IMR-90 (cell line): ENCODE results near the gene CAMTA1. TPM values are rescaled to one million over a fixed set of nuclear protein-coding genes. Genes with fewer than 3 reads are reported as not detected.

Experiments
- ATAC-seq: fragments of 200-7000 bp; cut with Tn5 transposase; 2 replicates; pipeline ENCODE4 v1.9.1; 2020; ENCODE audit warnings: low read depth, mild to moderate bottlenecking, moderate library complexity
- BruUV-seq: library from RNA; stranded (reverse); fragments of 400-500 nt; replicated peaks from 2 replicates; lab custom pipeline; 2021; lab: Mats Ljungman, UMichigan
- CTCF ChIA-PET: fragments of 300-600 bp; formaldehyde crosslinking; extraction: SDS; loops from one replicate; lab custom pipeline; 2021; ENCODE audit warnings: antibody characterized with exemption; lab: Yijun Ruan, JAX
- POLR2A ChIA-PET: fragments of 300-600 bp; sonication (Branson Sonifier 250); formaldehyde crosslinking; loops from one replicate; lab custom pipeline; 2022; ENCODE audit warnings: antibody characterized with exemption; ENCODE audit not compliant: unreplicated experiment; lab: Charles Lee
- DNase-seq: peaks from one replicate; pipeline ENCODE4 v3.0.0; 2013
- H2AFZ ChIP-seq: replicated peaks from 2 replicates; pipeline ENCODE3; 2013; ENCODE audit warnings: low read length, mild to moderate bottlenecking; ENCODE audit not compliant: poor library complexity
- H2AK5ac ChIP-seq: 2 replicates; pipeline ENCODE4 v1.6.1; 2013; ENCODE audit warnings: low read depth, low read length, inconsistent platforms
- H2AK9ac ChIP-seq: replicated peaks from 2 replicates; pipeline ENCODE3; 2013; ENCODE audit warnings: mild to moderate bottlenecking, low read depth, low read length, moderate library complexity; ENCODE audit not compliant: poor library complexity
- H2BK120ac ChIP-seq: 2 replicates; pipeline ENCODE4 v1.6.1; 2013; ENCODE audit warnings: low read depth, low read length, inconsistent platforms
- H2BK15ac ChIP-seq: 3 replicates; pipeline ENCODE4 v1.6.1; 2013; ENCODE audit warnings: low read depth, low read length, inconsistent platforms
- H2BK20ac ChIP-seq: 2 replicates; pipeline ENCODE4 v1.6.1; 2013; ENCODE audit warnings: low read depth, mild to moderate bottlenecking, inconsistent platforms, low read length, moderate library complexity
- H2BK5ac ChIP-seq: 2 replicates; pipeline ENCODE4 v1.6.1; 2013; ENCODE audit warnings: mild to moderate bottlenecking, low read depth, low read length, inconsistent platforms; ENCODE audit not compliant: poor library complexity, severe bottlenecking
- H3K14ac ChIP-seq: replicated peaks from 2 replicates; pipeline ENCODE4 v1.6.1; 2013; ENCODE audit warnings: low read depth, low read length, inconsistent platforms
- H3K18ac ChIP-seq: 2 replicates; pipeline ENCODE4 v1.6.1; 2013; ENCODE audit warnings: low read depth, low read length, control low read depth
- H3K23ac ChIP-seq: 2 replicates; pipeline ENCODE4 v1.6.1; 2013; ENCODE audit warnings: low read depth, low read length, inconsistent platforms
- H3K27ac ChIP-seq: 2 replicates; pipeline ENCODE4 v1.5.1; 2013; ENCODE audit warnings: mild to moderate bottlenecking, control low read depth, low read length; ENCODE audit not compliant: insufficient read depth
- H3K27me3 ChIP-seq: 2 replicates; pipeline ENCODE4 v1.6.1; 2013; ENCODE audit warnings: low read length; ENCODE audit not compliant: control insufficient read depth, insufficient read depth
- H3K36me3 ChIP-seq: 2 replicates; pipeline ENCODE4 v1.6.1; 2013; ENCODE audit warnings: low read length, mixed read lengths; ENCODE audit not compliant: control insufficient read depth, insufficient read depth
- H3K4ac ChIP-seq: 2 replicates; pipeline ENCODE4 v1.6.1; 2013; ENCODE audit warnings: low read depth, low read length, inconsistent platforms
- H3K4me1 ChIP-seq: 2 replicates; pipeline ENCODE4 v1.6.1; 2013; ENCODE audit warnings: low read length, mixed read lengths; ENCODE audit not compliant: control insufficient read depth, insufficient read depth
- H3K4me2 ChIP-seq: 2 replicates; pipeline ENCODE4 v1.6.1; 2013; ENCODE audit warnings: low read depth, mild to moderate bottlenecking, control low read depth, low read length, moderate library complexity
- H3K4me3 ChIP-seq: 2 replicates; pipeline ENCODE4 v1.5.1; 2013; ENCODE audit warnings: low read depth, mild to moderate bottlenecking, control low read depth, low read length, moderate library complexity; ENCODE audit not compliant: insufficient read depth
- H3K56ac ChIP-seq: 2 replicates; pipeline ENCODE4 v1.6.1; 2013; ENCODE audit warnings: low read length, inconsistent platforms; ENCODE audit not compliant: insufficient read depth; ENCODE audit errors: extremely low read depth
- H3K79me1 ChIP-seq, 2 experiments: 2 replicates each; pipeline ENCODE4 v1.6.1; 2013; ENCODE audit warnings: low read length in 2 of 2, inconsistent platforms in 1 of 2, low read depth in 1 of 2
- H3K9ac ChIP-seq: 2 replicates; pipeline ENCODE4 v1.6.1; 2013; ENCODE audit warnings: low read depth, low read length, control low read depth
- H3K9me1 ChIP-seq: 2 replicates; pipeline ENCODE4 v1.6.1; 2013; ENCODE audit warnings: low read length, inconsistent platforms; ENCODE audit not compliant: insufficient read depth
- H3K9me3 ChIP-seq: 2 replicates; pipeline ENCODE4 v1.6.1; 2013; ENCODE audit warnings: low read length; ENCODE audit not compliant: control insufficient read depth, insufficient read depth
- H4K20me1 ChIP-seq: 2 replicates; pipeline ENCODE4 v1.6.1; 2013; ENCODE audit warnings: low read length, inconsistent platforms; ENCODE audit not compliant: insufficient read depth
- H4K5ac ChIP-seq: 2 replicates; pipeline ENCODE4 v1.6.1; 2013; ENCODE audit warnings: mild to moderate bottlenecking, low read depth, low read length, control low read depth
- H4K8ac ChIP-seq, 2 experiments: 2 replicates each; pipeline ENCODE4 v1.6.1; 2013; ENCODE audit warnings: low read depth in 2 of 2, low read length in 2 of 2, control low read depth in 1 of 2, inconsistent platforms in 1 of 2
- H4K91ac ChIP-seq: 2 replicates; pipeline ENCODE4 v1.6.1; 2013; ENCODE audit warnings: low read depth, low read length, inconsistent platforms; ENCODE audit not compliant: insufficient read depth
- BHLHE40 ChIP-seq: fragments of 150-350 bp; IDR thresholded peaks from 2 replicates; pipeline ENCODE4 v1.6.1; 2016; ENCODE audit warnings: mild to moderate bottlenecking, low read depth, low read length
- CHD1 ChIP-seq: IDR thresholded peaks from 2 replicates; pipeline ENCODE4 v1.6.1; 2012; ENCODE audit warnings: low read depth, low read length, improper control_type of control experiment
- POLR2A ChIP-seq: IDR thresholded peaks from 2 replicates; pipeline ENCODE4 v1.6.1; 2012; ENCODE audit warnings: mild to moderate bottlenecking, low read depth, low read length
- RAD21 ChIP-seq: IDR thresholded peaks from 2 replicates; pipeline ENCODE4 v1.6.1; 2012; ENCODE audit warnings: low read length, improper control_type of control experiment
- WGBS, 2 experiments: methylation state at CpG; one replicate each; pipeline versions ENCODE4 v1.1.5 to v1.1.7; 2013; ENCODE audit warnings: missing lambda C conversion rate in 2 of 2; ENCODE audit not compliant: insufficient read length in 1 of 2; ENCODE audit errors: extremely low coverage in 2 of 2; 5-methylcytosine and 5-hydroxymethylcytosine counted together
- dilution Hi-C: fragments of 300-500 bp; cut with HindIII; formaldehyde crosslinking; loops from one replicate; pipeline ENCODE4 v1.14.3; 2018; ENCODE audit warnings: low sequenced_read_pairs; ENCODE audit not compliant: unreplicated experiment
- in situ Hi-C: fragments of 300-500 bp; cut with MboI; formaldehyde crosslinking; loops from 3 replicates; pipeline ENCODE4 v1.14.3; 2019; ENCODE audit warnings: low sequenced_read_pairs, inconsistent platforms, mixed read lengths
- intact Hi-C: fragments of 100-400 bp; cut with micrococcal nuclease; formaldehyde crosslinking; loops from 2 replicates; pipeline ENCODE4 v1.10.0; 2022
- polyA plus RNA-seq, 3 experiments: library from polyadenylated mRNA; depleted of rRNA; stranded (reverse); fragments of >200 nt; gene quantifications; 2 replicates each; pipeline ENCODE4 v1.2.3, GENCODE V29; 2012; ENCODE audit warnings: low replicate concordance in 1 of 3
- total RNA-seq: library from RNA; depleted of rRNA; stranded (reverse); fragments of >200 nt; gene quantifications from 2 replicates; pipeline ENCODE4 v1.2.3, GENCODE V29; 2012
- TF ChIP-seq, protein P1 (sequence below): conservative IDR thresholded peaks from 2 replicates; pipeline ENCODE4 v1.5.1; 2012; ENCODE audit warnings: mild to moderate bottlenecking, low read depth, low read length, improper control_type of control experiment

Gene CAMTA1
- total and polyA plus RNA-seq, 2 of the 4 experiments (the other 2 are of a cell fraction) = 35.5 to 74.3 TPM

- Histone ChIP-seq H3K4me3 (no peak overlapping the region), H4K8ac (no peak overlapping the region), H3K4me2 (no peak overlapping the region), H2AFZ (no peak overlapping the region), H2AK9ac (no peak overlapping the region), H3K4ac (no peak overlapping the region), H3K79me1 (no peaks in the 10 kb centered on the region), H3K23ac (no peak overlapping the region), H2BK20ac (no peak overlapping the region), H3K9me1 (0 out of 2 replicates have a peak, but pooled peaks cover 7% of the 10 kb centered on the region), H3K27ac (no peak overlapping the region), H3K18ac (no peak overlapping the region), H3K9me3 (peaks cover 4% of the 10 kb centered on the region), H4K20me1 (no peaks in the 10 kb centered on the region), H3K14ac (no peak overlapping the region), H2BK15ac (no peak overlapping the region), H3K4me1 (peaks cover 12% of the 10 kb centered on the region), H3K36me3 (no peaks in the 10 kb centered on the region), H2BK5ac (no peak overlapping the region), H3K9ac (no peak overlapping the region), H4K5ac (no peak overlapping the region), H3K56ac (no peak overlapping the region), H4K91ac (no peak overlapping the region), H2AK5ac (no peak overlapping the region), H2BK120ac (no peak overlapping the region), H3K27me3 (peaks cover 1% of the 10 kb centered on the region)
- CTCF ChIA-PET = no interaction called here
- BruUV-seq = no TSS peak
- 80% methylated on average over 8 of the region's 19 CpGs; no CpG with 5 or more reads in 1 of the 2 experiments for WGBS, 2 experiments
- POLR2A ChIA-PET = interaction anchor here (0.5 kb wide), 1 partner anchor 81 kb away, joined by 4 read pairs; no protein-coding TSS in a partner anchor
- DNase-seq (no peak), ATAC-seq (no peak)
- in situ Hi-C loops = no loop called here
- dilution Hi-C loops = no loop called here
- intact Hi-C loops = no loop called here
- TF ChIP-seq, protein P1, sequence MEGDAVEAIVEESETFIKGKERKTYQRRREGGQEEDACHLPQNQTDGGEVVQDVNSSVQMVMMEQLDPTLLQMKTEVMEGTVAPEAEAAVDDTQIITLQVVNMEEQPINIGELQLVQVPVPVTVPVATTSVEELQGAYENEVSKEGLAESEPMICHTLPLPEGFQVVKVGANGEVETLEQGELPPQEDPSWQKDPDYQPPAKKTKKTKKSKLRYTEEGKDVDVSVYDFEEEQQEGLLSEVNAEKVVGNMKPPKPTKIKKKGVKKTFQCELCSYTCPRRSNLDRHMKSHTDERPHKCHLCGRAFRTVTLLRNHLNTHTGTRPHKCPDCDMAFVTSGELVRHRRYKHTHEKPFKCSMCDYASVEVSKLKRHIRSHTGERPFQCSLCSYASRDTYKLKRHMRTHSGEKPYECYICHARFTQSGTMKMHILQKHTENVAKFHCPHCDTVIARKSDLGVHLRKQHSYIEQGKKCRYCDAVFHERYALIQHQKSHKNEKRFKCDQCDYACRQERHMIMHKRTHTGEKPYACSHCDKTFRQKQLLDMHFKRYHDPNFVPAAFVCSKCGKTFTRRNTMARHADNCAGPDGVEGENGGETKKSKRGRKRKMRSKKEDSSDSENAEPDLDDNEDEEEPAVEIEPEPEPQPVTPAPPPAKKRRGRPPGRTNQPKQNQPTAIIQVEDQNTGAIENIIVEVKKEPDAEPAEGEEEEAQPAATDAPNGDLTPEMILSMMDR = no peak
- no peak for TF ChIP-seq CHD1
- no peak for TF ChIP-seq RAD21
- no peak for TF ChIP-seq BHLHE40
- TF ChIP-seq POLR2A = no peak
Observed at GRCh38 chr1:7385471-7386225, 600.4 kb downstream of the CAMTA1 start.
